ENCODE data around the gene CCDC197.

The CCDC197 gene

DNA sequence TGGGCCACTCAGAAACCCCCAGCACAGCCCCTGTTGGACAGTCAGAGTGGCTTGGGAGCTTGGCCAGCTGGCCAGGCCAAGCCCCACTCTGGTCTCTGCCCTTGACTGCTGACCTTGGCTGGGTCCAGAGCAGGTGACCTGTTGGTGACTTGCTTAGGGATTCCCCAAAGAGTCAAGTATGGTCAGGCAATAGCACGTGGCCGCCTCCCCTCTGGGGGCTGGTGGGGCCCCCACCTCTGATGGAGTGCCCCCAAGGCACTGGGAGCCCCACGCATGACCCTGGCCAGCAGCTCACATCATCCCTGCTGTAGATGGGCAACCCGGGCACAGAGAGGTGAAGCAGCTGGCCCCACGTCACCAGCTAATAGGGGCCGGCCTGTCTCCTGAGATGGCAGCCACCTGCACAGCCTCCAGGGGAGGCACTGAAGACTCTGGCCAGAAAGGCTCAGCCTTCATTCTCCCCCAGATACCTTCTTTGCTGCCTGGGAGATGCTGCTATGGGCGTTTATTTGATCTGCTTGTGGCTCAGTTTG, 1.8 kb downstream of the CCDC197 start:
- POLR2A ChIA-PET: interaction anchor here (0.9 to 1.4 kb wide), 4 partner anchors 17 to 59 kb away, joined by 3 to 6 read pairs (median 4); no protein-coding TSS in a partner anchor
- CTCF ChIA-PET: interaction anchor here (1.1 to 17.4 kb wide), 13 partner anchors 9 to 142 kb away, joined by 3 to 664 read pairs (median 11); partner anchors contain the start of gene ASB2
- DNase-seq (ENCODE audit: extremely low spot score): no peak
- no peak for TF ChIP-seq CTCF (IDR thresholded peaks at IDR 0.05; ENCODE audit: control extremely low read depth, extremely low read depth, low read depth, missing control alignments)

- ChIA-PET POLR2A (interaction anchor here (0.9 to 1.4 kb wide), 4 partner anchors 18 to 60 kb away, joined by 3 to 6 read pairs (median 4); no protein-coding TSS in a partner anchor), CTCF (interaction anchor here (0.6 to 17.4 kb wide), 18 partner anchors 8 to 345 kb away, joined by 3 to 664 read pairs (median 6); partner anchors contain the start of genes ASB2 and OTUB2)
- no peak for TF ChIP-seq CTCF (IDR thresholded peaks at IDR 0.05; ENCODE audit: control extremely low read depth, extremely low read depth, low read depth, missing control alignments)
- DNase-seq (ENCODE audit: extremely low spot score): no peak
Observed at GRCh38 chr14:93999573-93999972, 2.5 kb downstream of the CCDC197 start.

DNA sequence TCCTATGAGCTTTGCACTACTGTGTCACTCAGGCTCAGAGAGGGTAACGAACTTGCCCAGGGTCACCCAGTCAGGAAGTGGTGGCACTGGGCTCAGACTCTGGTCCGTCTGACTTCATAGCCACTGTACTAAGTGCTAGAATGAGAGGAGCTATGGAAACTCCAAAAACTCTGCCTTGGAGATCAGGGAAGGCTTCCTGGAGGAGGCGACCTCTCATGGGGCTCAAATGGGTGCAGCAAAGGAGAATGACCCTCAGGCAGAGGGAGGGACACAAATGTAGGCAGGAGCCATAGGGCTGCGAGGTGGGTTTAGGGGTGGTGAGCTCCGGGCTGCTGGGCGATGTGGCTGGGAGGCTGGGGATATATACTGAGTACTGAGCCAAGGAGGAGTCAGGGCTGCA, 3.2 kb downstream of the CCDC197 start:
- TF ChIP-seq CTCF (IDR thresholded peaks at IDR 0.05; ENCODE audit: control extremely low read depth, extremely low read depth, low read depth, missing control alignments): no peak
- DNase-seq (ENCODE audit: extremely low spot score): no peak
- POLR2A ChIA-PET: interaction anchor here (1.0 to 1.2 kb wide), 2 partner anchors 19 to 44 kb away, joined by 3 read pairs; no protein-coding TSS in a partner anchor
- CTCF ChIA-PET: interaction anchor here (0.6 to 17.4 kb wide), 21 partner anchors 8 to 346 kb away, joined by 3 to 664 read pairs (median 6); partner anchors contain the start of genes ASB2 and OTUB2

- CTCF ChIA-PET: interaction anchor here (0.6 to 17.4 kb wide), 23 partner anchors 9 to 346 kb away, joined by 3 to 664 read pairs (median 6); partner anchors contain the start of genes ASB2, DDX24, IFI27L1 and OTUB2
- POLR2A ChIA-PET: interaction anchor here (1.1 kb wide), 1 partner anchor 40 kb away, joined by 4 read pairs; no protein-coding TSS in a partner anchor
- DNase-seq (ENCODE audit: extremely low spot score): no peak
- no peak for TF ChIP-seq CTCF (IDR thresholded peaks at IDR 0.05; ENCODE audit: control extremely low read depth, extremely low read depth, low read depth, missing control alignments)
Observed at GRCh38 chr14:94001016-94001415, 3.9 kb downstream of the CCDC197 start.

DNA sequence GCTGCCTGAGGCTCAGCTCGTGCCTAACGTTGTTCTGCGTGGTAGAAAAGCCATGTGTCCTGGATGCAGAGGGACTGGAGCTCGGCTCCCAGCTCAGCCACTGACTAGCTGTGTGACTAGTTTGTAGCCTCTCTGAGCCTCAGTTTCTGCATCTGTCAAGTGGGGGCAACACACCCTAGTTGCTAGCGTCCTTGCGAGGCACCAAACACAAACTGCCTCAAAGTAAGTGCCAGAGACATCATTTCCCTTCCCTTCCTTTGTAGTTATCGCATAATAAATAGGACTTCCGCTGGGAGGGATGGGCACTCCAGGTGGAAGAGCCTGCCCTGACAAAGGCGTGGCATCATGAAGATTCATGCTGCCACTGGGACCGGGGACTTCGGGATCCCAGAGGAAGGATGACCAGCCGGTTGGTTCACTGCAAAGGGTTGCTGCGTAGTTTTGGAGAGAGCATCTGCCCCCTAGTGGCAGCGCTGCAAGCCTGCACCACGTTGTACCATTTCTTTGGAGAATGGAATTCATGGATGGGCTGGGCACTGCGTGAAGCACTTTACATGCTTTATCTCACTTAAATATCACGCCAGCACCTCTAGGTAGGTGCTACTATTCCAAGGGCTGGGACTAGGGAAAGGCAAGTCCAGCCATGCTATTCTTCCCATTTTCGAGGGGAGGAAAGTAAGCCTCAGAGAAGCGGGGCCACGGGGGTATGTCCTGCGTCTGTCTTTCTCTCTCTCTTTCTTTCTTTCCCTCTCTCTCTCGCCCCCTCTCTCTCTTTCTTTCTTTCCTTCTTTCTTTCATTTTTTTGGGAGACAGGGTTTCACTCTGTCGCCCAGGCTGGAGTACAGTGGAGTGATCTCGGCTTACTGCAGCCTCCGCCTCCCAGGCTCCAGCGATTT, 4.6 kb downstream of the CCDC197 start:
- CTCF ChIA-PET: interaction anchor here (0.6 to 17.4 kb wide), 30 partner anchors 10 to 347 kb away, joined by 3 to 664 read pairs (median 5); partner anchors contain the start of genes ASB2, DDX24, IFI27L1 and OTUB2
- POLR2A ChIA-PET: interaction anchor here (1.1 kb wide), 1 partner anchor 41 kb away, joined by 4 read pairs; no protein-coding TSS in a partner anchor
- peak; percentile 82 for DNase-seq (ENCODE audit: extremely low spot score)
- peak; percentile 97 for TF ChIP-seq CTCF (IDR thresholded peaks at IDR 0.05; ENCODE audit: control extremely low read depth, extremely low read depth, low read depth, missing control alignments)

GRCh38 chr14:94003397-94003796, 6.3 kb downstream of the CCDC197 start:
- TF ChIP-seq CTCF (IDR thresholded peaks at IDR 0.05; ENCODE audit: control extremely low read depth, extremely low read depth, low read depth, missing control alignments): no peak
- DNase-seq (ENCODE audit: extremely low spot score): no peak
- CTCF ChIA-PET: interaction anchor here (0.9 to 17.4 kb wide), 11 partner anchors 8 to 348 kb away, joined by 3 to 664 read pairs (median 4); partner anchors contain the start of gene OTUB2
- POLR2A ChIA-PET: interaction anchor here (0.6 kb wide), 1 partner anchor 14 kb away, joined by 3 read pairs; no protein-coding TSS in a partner anchor
